H9 (cell line): Measurements from ENCODE around the gene MICA. TPM values are rescaled to one million over a fixed set of nuclear protein-coding genes. Genes with fewer than 3 reads are reported as not detected.

Source experiments
- DNase-seq: peaks from one replicate; pipeline ENCODE4 v3.0.0-alpha.2; 2017
- H2AFZ ChIP-seq: one replicate; pipeline ENCODE4 v1.6.1; 2013; ENCODE audit warnings: mild to moderate bottlenecking, low read length, control low read depth, moderate library complexity
- H2AK5ac ChIP-seq: 2 replicates; pipeline ENCODE4 v1.6.1; 2013; ENCODE audit warnings: low read length, control low read depth, mixed read lengths; ENCODE audit not compliant: insufficient read length
- H2BK120ac ChIP-seq: one replicate; pipeline ENCODE4 v1.6.1; 2013; ENCODE audit warnings: low read depth, mild to moderate bottlenecking, low read length, control low read depth, inconsistent platforms; ENCODE audit not compliant: poor library complexity, severe bottlenecking
- H2BK12ac ChIP-seq: 2 replicates; pipeline ENCODE4 v1.6.1; 2013; ENCODE audit warnings: low read length, control low read depth, mixed read lengths, low read depth; ENCODE audit not compliant: insufficient read length
- H2BK15ac ChIP-seq: 2 replicates; pipeline ENCODE4 v1.6.1; 2013; ENCODE audit warnings: low read depth, low read length, control low read depth
- H2BK20ac ChIP-seq: one replicate; pipeline ENCODE4 v1.6.1; 2013; ENCODE audit warnings: low read depth, mild to moderate bottlenecking, low read length, control low read depth, inconsistent platforms; ENCODE audit not compliant: poor library complexity, severe bottlenecking
- H2BK5ac ChIP-seq: 2 replicates; pipeline ENCODE4 v1.6.1; 2013; ENCODE audit warnings: low read length, control low read depth, mixed read lengths; ENCODE audit not compliant: insufficient read length
- H3K14ac ChIP-seq: 2 replicates; pipeline ENCODE4 v1.6.1; 2013; ENCODE audit warnings: low read length, control low read depth; ENCODE audit not compliant: insufficient read depth
- H3K18ac ChIP-seq: 2 replicates; pipeline ENCODE4 v1.6.1; 2013; ENCODE audit warnings: low read depth, mild to moderate bottlenecking, mixed read lengths, low read length, control low read depth; ENCODE audit not compliant: insufficient read length
- H3K23ac ChIP-seq: 2 replicates; pipeline ENCODE4 v1.6.1; 2013; ENCODE audit warnings: low read length, control low read depth, mixed read lengths, low read depth; ENCODE audit not compliant: insufficient read length
- H3K23me2 ChIP-seq: 2 replicates; pipeline ENCODE4 v1.6.1; 2013; ENCODE audit warnings: low read depth, mild to moderate bottlenecking, mixed read lengths, low read length, control low read depth; ENCODE audit not compliant: insufficient read length, poor library complexity, severe bottlenecking
- H3K27ac ChIP-seq: 2 replicates; pipeline ENCODE4 v1.5.1; 2013; ENCODE audit warnings: low read length, control low read depth, mixed read lengths, low read depth; ENCODE audit not compliant: insufficient read length
- H3K27me3 ChIP-seq: 2 replicates; pipeline ENCODE4 v1.6.1; 2013; ENCODE audit warnings: low read length, control low read depth, inconsistent platforms; ENCODE audit not compliant: insufficient read depth
- H3K4ac ChIP-seq: 2 replicates; pipeline ENCODE4 v1.6.1; 2013; ENCODE audit warnings: low read depth, mild to moderate bottlenecking, control low read depth, inconsistent platforms, low read length, moderate library complexity
- H3K4me1 ChIP-seq: 2 replicates; pipeline ENCODE4 v1.6.1; 2013; ENCODE audit warnings: low read length, control low read depth, inconsistent platforms; ENCODE audit not compliant: insufficient read depth
- H3K4me2 ChIP-seq: 2 replicates; pipeline ENCODE4 v1.6.1; 2013; ENCODE audit warnings: low read length, control low read depth, mixed read lengths; ENCODE audit not compliant: insufficient read length, insufficient read depth
- H3K56ac ChIP-seq: 2 replicates; pipeline ENCODE4 v1.6.1; 2013; ENCODE audit warnings: low read depth, mild to moderate bottlenecking, mixed read lengths, low read length, control low read depth; ENCODE audit not compliant: insufficient read length
- H3K79me1 ChIP-seq: 2 replicates; pipeline ENCODE4 v1.6.1; 2013; ENCODE audit warnings: low read depth, mild to moderate bottlenecking, moderate library complexity, low read length, control low read depth, inconsistent platforms; ENCODE audit not compliant: insufficient read depth, poor library complexity, severe bottlenecking
- H3K79me2 ChIP-seq: 2 replicates; pipeline ENCODE4 v1.6.1; 2013; ENCODE audit warnings: low read length, control low read depth, inconsistent platforms; ENCODE audit not compliant: insufficient read depth
- H3K9ac ChIP-seq: 2 replicates; pipeline ENCODE4 v1.6.1; 2013; ENCODE audit warnings: low read length, control low read depth, mixed read lengths; ENCODE audit not compliant: insufficient read length; ENCODE audit errors: extremely low read depth
- H3K9me3 ChIP-seq: one replicate; pipeline ENCODE4 v1.6.1; 2013; ENCODE audit warnings: low read depth, low read length, inconsistent platforms; ENCODE audit not compliant: control insufficient read depth
- H3T11ph ChIP-seq: one replicate; pipeline ENCODE4 v1.6.1; 2013; ENCODE audit warnings: mild to moderate bottlenecking, low read length, control low read depth, inconsistent platforms
- H4K20me1 ChIP-seq: one replicate; pipeline ENCODE4 v1.6.1; 2013; ENCODE audit not compliant: control insufficient read depth, insufficient read length, insufficient read depth
- H4K5ac ChIP-seq: 2 replicates; pipeline ENCODE4 v1.6.1; 2013; ENCODE audit warnings: low read depth, mild to moderate bottlenecking, mixed read lengths, low read length, control low read depth; ENCODE audit not compliant: insufficient read length
- H4K8ac ChIP-seq: replicated peaks from 2 replicates; pipeline ENCODE4 v1.6.1; 2013; ENCODE audit warnings: low read length, control low read depth, mixed read lengths, low read depth; ENCODE audit not compliant: insufficient read length
- H4K91ac ChIP-seq: 2 replicates; pipeline ENCODE4 v1.6.1; 2013; ENCODE audit warnings: low read depth, mild to moderate bottlenecking, moderate library complexity, mixed read lengths, low read length, control low read depth; ENCODE audit not compliant: insufficient read length
- H3K27ac Mint-ChIP-seq, 3 experiments: 2 replicates in 2 of 3; 3 replicates in 1 of 3; pipeline ENCODE4 v1.8.0; 2020 to 2021; ENCODE audit warnings: mixed read lengths in 3 of 3, mild to moderate bottlenecking in 1 of 3, moderate library complexity in 1 of 3
- H3K27me3 Mint-ChIP-seq: 2 replicates; pipeline ENCODE4 v1.8.0; 2021; ENCODE audit warnings: low read depth, mild to moderate bottlenecking, moderate library complexity, mixed read lengths
- H3K36me3 Mint-ChIP-seq, 3 experiments: 2 replicates in 2 of 3; 3 replicates in 1 of 3; pipeline ENCODE4 v1.8.0; 2020 to 2021; ENCODE audit warnings: low read depth in 3 of 3, mixed read lengths in 3 of 3; ENCODE audit not compliant: insufficient read depth in 1 of 3
- H3K4me1 Mint-ChIP-seq, 2 experiments: 2 replicates each; pipeline ENCODE4 v1.8.0; 2020; ENCODE audit warnings: mixed read lengths in 2 of 2
- H3K4me3 Mint-ChIP-seq, 2 experiments: 2 replicates in 1 of 2; 3 replicates in 1 of 2; pipeline ENCODE4 v1.8.0; 2020 to 2021; ENCODE audit warnings: mild to moderate bottlenecking in 2 of 2, mixed read lengths in 2 of 2, moderate library complexity in 1 of 2
- H3K9me3 Mint-ChIP-seq, 2 experiments: 2 replicates in 1 of 2; 3 replicates in 1 of 2; pipeline ENCODE4 v1.8.0; 2020; ENCODE audit warnings: mild to moderate bottlenecking in 2 of 2, mixed read lengths in 2 of 2, moderate library complexity in 1 of 2
- CTCF ChIP-seq: fragments of 200-600 bp; sonication (generic); conservative IDR thresholded peaks from 3 replicates; pipeline ENCODE4 v1.8.0; 2021; ENCODE audit warnings: antibody characterized with exemption, mild to moderate bottlenecking
- WGBS: extraction: QIAGEN DNeasy Blood & Tissue Kit; methylation state at CpG from one replicate; pipeline ENCODE4 v1.1.7; 2013; ENCODE audit warnings: missing lambda C conversion rate, low lambda C conversion rate, mixed read lengths; ENCODE audit not compliant: insufficient read length; ENCODE audit errors: extremely low coverage; 5-methylcytosine and 5-hydroxymethylcytosine counted together
- total RNA-seq: library from RNA; stranded (reverse); gene quantifications from 2 replicates; pipeline ENCODE4 v1.2.1, GENCODE V29; 2021

The MICA gene
- total RNA-seq, 1 experiment from 2014 or later: 8.5 TPM

GRCh38 chr6:31405996-31406395 lies 2.6 kb downstream of the MICA start:
- Mint-ChIP-seq H3K4me1 (peaks cover 42% of the 10 kb centered on the region in 2 experiments), H3K27ac (no peak overlapping the region), H3K36me3 (peaks cover 8 to 12% (median 11%) of the 10 kb centered on the region in 3 experiments), H3K4me3 (peak overlapping the region in 1 of 2 experiments; percentile 65; a peak in 1 of 5 replicates), H3K9me3 (peaks cover 0 to under 1% of the 10 kb centered on the region in 2 experiments; a peak in 1 of 5 replicates), H3K27me3 (peaks cover 20% of the 10 kb centered on the region)
- H3K79me1 ChIP-seq: peaks cover 5% of the 10 kb centered on the region
- H2BK12ac ChIP-seq: no peak overlapping the region
- H3K23ac ChIP-seq: no peak overlapping the region
- no peak overlapping the region for H3K9ac ChIP-seq
- H2BK20ac ChIP-seq: no peak overlapping the region
- H3K27me3 ChIP-seq: peaks cover 4% of the 10 kb centered on the region; the same call in 1 of the 2 replicates
- H2AK5ac ChIP-seq: no peak overlapping the region
- no peak overlapping the region for H3K4ac ChIP-seq
- H4K5ac ChIP-seq: no peak overlapping the region
- DNase-seq: no peak
- no peak for TF ChIP-seq CTCF
- no peak overlapping the region for H3K27ac ChIP-seq
- H4K20me1 ChIP-seq: no peaks in the 10 kb centered on the region
- H3K9me3 ChIP-seq: no peaks in the 10 kb centered on the region
- WGBS: no CpG with 5 or more reads among the region's 5 CpGs
- H3T11ph ChIP-seq: no peak overlapping the region
- no peak overlapping the region for H2AFZ ChIP-seq
- H4K8ac ChIP-seq: no peak overlapping the region
- H3K56ac ChIP-seq: no peak overlapping the region
- H3K4me1 ChIP-seq: peaks cover 5% of the 10 kb centered on the region; the same call in 1 of the 2 replicates
- H3K14ac ChIP-seq: no peak overlapping the region
- no peak overlapping the region for H3K18ac ChIP-seq
- H3K79me2 ChIP-seq: peaks cover 26% of the 10 kb centered on the region; the same call in 1 of the 2 replicates
- H2BK15ac ChIP-seq: no peak overlapping the region
- H3K4me2 ChIP-seq: peak overlapping the region; percentile 35
- H2BK5ac ChIP-seq: no peak overlapping the region
- H3K23me2 ChIP-seq: peaks cover 5% of the 10 kb centered on the region
- no peak overlapping the region for H2BK120ac ChIP-seq
- no peak overlapping the region for H4K91ac ChIP-seq
